Measurements from ENCODE around the gene MAP1B.

GRCh38 chr5:72206160-72206559, 98.9 kb downstream of the MAP1B start:
- TF ChIP-seq, protein P1, sequence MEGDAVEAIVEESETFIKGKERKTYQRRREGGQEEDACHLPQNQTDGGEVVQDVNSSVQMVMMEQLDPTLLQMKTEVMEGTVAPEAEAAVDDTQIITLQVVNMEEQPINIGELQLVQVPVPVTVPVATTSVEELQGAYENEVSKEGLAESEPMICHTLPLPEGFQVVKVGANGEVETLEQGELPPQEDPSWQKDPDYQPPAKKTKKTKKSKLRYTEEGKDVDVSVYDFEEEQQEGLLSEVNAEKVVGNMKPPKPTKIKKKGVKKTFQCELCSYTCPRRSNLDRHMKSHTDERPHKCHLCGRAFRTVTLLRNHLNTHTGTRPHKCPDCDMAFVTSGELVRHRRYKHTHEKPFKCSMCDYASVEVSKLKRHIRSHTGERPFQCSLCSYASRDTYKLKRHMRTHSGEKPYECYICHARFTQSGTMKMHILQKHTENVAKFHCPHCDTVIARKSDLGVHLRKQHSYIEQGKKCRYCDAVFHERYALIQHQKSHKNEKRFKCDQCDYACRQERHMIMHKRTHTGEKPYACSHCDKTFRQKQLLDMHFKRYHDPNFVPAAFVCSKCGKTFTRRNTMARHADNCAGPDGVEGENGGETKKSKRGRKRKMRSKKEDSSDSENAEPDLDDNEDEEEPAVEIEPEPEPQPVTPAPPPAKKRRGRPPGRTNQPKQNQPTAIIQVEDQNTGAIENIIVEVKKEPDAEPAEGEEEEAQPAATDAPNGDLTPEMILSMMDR (conservative IDR thresholded peaks at IDR 0.05; ENCODE audit: low read depth, low read length) = no peak
- TF ChIP-seq ELK1 (IDR thresholded peaks at IDR 0.05; ENCODE audit: borderline replicate concordance, low read depth, low read length) (no peak), POLR2A (IDR thresholded peaks at IDR 0.05; ENCODE audit: low read depth, low read length) (no peak), SMC3 (IDR thresholded peaks at IDR 0.05; ENCODE audit: low read depth, low read length) (no peak), RFX5 (IDR thresholded peaks at IDR 0.05; ENCODE audit: low read depth, low read length) (no peak), NFE2L2 (IDR thresholded peaks at IDR 0.05; ENCODE audit: low read depth, low read length) (no peak), BHLHE40 (IDR thresholded peaks at IDR 0.05; ENCODE audit: low read depth, low read length) (no peak), MAZ (IDR thresholded peaks at IDR 0.05; ENCODE audit: borderline replicate concordance, low read depth, low read length) (no peak), RAD21 (IDR thresholded peaks at IDR 0.05; ENCODE audit: low read length) (no peak)
